ENCODE measurements around the gene SOWAHA.

The SOWAHA gene

GRCh38 chr5:132807163-132807838, 5.8 kb upstream of the SOWAHA start:
- DNase-seq (ENCODE audit: low read depth) = peak; percentile 65

GRCh38 chr5:132808448-132808847, 4.7 kb upstream of the SOWAHA start:
- no peak for DNase-seq (ENCODE audit: low read depth)

- no peak for DNase-seq (ENCODE audit: low read depth)
Measured at GRCh38 chr5:132808866-132809265, 4.2 kb upstream of the SOWAHA start.

- no peak for DNase-seq (ENCODE audit: low read depth)
Measured at GRCh38 chr5:132810605-132811004, 2.5 kb upstream of the SOWAHA start.

- no peak for DNase-seq (ENCODE audit: low read depth)
Measured at GRCh38 chr5:132812123-132812765, 858 bp upstream of the SOWAHA start.

- DNase-seq (ENCODE audit: low read depth) = no peak
Measured at GRCh38 chr5:132813599-132814502, 749 bp downstream of the SOWAHA start.

- DNase-seq (ENCODE audit: low read depth) = no peak
Measured at GRCh38 chr5:132814503-132815294, 1.6 kb downstream of the SOWAHA start.

GRCh38 chr5:132815454-132815853, 2.4 kb downstream of the SOWAHA start:
- no peak for DNase-seq (ENCODE audit: low read depth)

GRCh38 chr5:132816083-132816482, 3.0 kb downstream of the SOWAHA start:
- DNase-seq (ENCODE audit: low read depth) = no peak

- DNase-seq (ENCODE audit: low read depth) = no peak
Measured at GRCh38 chr5:132816554-132816953, 3.5 kb downstream of the SOWAHA start.

GRCh38 chr5:132817011-132817410, 3.9 kb downstream of the SOWAHA start:
- no peak for DNase-seq (ENCODE audit: low read depth)

- no peak for DNase-seq (ENCODE audit: low read depth)
Measured at GRCh38 chr5:132819468-132819867, 6.4 kb downstream of the SOWAHA start.

- peak; percentile 78 for DNase-seq (ENCODE audit: low read depth)
Measured at GRCh38 chr5:132820162-132820754, 7.2 kb downstream of the SOWAHA start.

- no peak for DNase-seq (ENCODE audit: low read depth)
Measured at GRCh38 chr5:132821350-132821749, 8.2 kb downstream of the SOWAHA start.

GRCh38 chr5:132821791-132822190, 8.7 kb downstream of the SOWAHA start:
- no peak for DNase-seq (ENCODE audit: low read depth)

- no peak for DNase-seq (ENCODE audit: low read depth)
Measured at GRCh38 chr5:132822650-132823480, 9.8 kb downstream of the SOWAHA start.

- DNase-seq (ENCODE audit: low read depth) = no peak
Measured at GRCh38 chr5:132823481-132824050, 10.5 kb downstream of the SOWAHA start.

GRCh38 chr5:132824426-132824825, 11.3 kb downstream of the SOWAHA start:
- DNase-seq (ENCODE audit: low read depth) = no peak

GRCh38 chr5:132825033-132825833, 12.1 kb downstream of the SOWAHA start:
- DNase-seq (ENCODE audit: low read depth) = no peak
